Smooth muscle cell of the brain vasculature (primary cell): Measurements from ENCODE around the gene NCKAP1.
A peak's percentile ranks its signal among the peaks of the same experiment; 100 is the strongest.
"Not testable (repeated sequence)": the region's sequence is repeated elsewhere in the genome, so short reads cannot be mapped to it uniquely, and the experiment has no call there.

ENCODE experiments used
- DNase-seq: peaks from one replicate; pipeline ENCODE4 v3.0.0-alpha.2; 2012; ENCODE audit warnings: low read depth, low spot score

Gene NCKAP1

DNA sequence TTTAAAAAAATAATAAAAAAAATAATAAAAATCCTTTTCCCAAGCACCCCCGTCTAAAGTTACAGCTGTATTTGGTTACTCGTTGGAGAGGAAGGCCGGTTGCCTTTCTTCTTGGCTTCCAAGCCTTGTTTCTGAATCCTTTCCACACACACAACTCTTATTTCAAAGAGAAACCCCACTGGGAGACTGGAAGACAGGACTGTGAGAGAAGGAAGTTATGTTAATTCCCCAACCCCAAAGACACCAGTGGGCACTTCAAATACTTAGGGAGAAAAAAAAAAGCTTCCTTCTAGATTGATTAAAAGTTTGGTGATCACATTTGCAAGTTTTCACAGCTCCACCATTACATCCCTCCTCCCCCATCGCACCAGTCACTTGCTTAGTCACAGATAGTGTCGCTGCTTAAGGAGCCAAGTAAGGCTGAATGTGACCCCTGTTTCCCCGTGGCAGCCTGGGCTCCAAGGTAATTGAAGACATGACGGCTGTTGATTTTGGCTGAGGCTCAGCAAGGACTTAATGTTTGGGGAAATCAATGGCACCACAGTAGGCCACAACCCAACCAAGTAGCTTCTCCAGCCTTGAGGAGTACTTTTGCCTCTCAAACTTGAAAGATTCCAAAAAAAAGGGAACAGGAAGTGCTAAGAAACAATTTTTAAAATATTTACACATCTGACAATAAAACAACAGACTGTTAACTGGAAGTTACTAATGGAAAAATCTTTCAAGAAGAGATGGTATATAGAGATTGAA is 131.0 kb downstream of the NCKAP1 start:
- DNase-seq, result peak; percentile 83

DNA sequence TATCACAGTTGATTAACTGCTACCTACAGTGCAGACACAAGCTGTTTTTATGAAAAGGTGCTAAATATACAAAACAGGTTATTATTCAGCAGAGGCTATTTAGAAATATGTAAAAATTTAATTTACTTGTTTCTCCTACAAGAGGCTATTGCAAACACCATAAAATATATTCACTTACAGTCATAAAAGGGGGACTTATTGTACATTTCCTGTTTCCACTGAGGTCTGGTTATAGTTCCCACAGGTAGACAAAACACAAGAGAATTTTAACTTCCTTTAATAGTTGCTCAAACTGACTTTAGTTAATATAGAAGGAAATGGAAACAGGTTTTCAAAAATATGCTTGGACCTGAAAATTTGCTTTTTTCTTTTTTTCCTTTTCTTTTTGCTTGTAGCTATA is 131.8 kb downstream of the NCKAP1 start:
- DNase-seq, result no peak

DNA sequence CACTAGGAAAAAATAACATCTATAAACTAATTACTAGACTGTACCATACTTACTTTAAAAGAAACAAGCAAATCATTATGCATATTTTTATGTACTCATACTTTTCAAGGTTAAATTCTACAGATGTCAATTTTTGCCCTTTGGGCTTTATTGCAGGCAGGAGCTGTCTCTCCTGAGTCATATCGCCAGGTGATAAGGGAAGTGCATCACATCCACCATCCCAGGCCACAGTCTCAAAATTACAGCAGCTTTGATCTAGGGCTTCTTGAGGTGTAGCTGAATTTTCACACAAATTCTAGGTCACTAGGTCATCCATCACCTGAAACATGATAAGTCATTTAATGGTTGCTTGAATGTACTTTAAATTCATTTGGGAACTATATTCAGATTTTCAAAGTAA is 133.4 kb downstream of the NCKAP1 start:
- no peak for DNase-seq

DNA sequence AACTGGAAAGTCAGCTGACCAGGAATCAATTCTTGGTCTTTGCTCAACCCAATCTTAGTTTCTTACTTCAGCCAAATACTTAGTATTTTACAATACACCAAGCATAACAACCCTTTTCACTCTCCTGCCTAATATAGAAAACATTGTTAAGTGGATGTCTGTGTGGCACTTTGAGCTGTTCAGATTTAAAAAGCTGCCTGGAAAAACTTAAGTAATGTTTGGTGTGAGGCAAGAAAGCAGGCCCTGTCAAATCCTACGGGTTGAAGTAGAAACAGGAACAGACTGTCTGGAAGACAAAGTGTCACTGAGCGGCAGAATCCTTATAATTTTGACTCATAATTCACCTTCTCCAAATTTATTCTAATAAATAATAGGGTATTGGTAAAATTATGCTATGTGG is 134.7 kb downstream of the NCKAP1 start:
- DNase-seq, result no peak

DNA sequence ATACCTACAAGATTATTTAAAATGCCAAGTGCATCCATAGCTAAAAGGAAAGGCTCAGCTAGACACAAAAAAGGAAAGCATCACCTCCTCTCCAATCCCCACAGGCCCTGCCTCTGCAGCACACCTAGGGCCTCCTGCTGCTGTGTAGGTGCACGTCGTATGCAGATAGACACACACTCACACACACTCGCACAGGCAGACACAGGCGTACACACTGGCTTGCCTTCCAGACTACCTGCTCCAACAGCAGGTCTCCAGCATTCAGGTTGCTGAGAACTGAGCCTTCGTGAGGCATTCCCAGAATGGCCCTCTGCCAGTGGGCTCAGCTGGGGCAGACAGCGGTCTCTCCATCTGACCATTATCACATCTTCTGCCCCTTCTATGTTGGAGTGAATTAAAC is 136.5 kb downstream of the NCKAP1 start:
- no peak for DNase-seq

DNA sequence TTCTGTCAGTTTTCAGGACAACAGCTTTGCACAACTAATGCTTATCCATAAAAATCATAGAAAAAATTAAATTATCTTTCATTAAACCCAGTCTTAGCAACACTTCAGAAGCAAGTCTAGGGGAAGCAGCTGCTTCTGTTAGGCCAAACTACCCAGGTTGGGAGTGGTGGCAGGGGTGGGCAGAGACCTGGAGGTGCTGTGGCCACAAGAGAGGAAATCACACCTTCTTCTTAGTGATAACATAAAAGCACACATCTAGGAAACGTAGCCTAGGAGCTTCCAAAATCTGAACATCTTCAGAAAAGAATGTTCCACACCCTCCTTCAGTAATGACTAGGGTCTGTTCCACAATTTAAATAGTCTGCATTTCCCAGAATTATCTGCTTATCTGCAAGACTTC is 139.5 kb downstream of the NCKAP1 start:
- no peak for DNase-seq

DNA sequence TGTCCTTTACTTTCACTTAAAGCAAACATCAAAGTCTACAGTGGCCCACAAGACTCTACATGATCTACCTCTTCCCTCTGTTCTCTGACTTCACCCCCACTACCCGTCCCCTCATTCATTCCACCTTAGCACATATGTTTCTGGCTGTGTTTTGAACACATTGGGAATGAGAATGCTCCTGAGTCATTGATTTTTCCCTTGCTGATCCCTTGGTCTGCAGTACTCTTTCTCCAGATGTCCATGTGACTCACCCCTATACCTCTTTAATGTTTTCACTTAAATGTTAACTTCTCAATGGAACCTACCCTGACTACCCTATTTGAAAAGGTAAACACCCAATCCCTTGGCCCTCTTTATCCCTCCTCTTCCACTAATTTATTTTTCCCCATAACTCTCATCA is 141.1 kb downstream of the NCKAP1 start:
- DNase-seq, result no peak

DNA sequence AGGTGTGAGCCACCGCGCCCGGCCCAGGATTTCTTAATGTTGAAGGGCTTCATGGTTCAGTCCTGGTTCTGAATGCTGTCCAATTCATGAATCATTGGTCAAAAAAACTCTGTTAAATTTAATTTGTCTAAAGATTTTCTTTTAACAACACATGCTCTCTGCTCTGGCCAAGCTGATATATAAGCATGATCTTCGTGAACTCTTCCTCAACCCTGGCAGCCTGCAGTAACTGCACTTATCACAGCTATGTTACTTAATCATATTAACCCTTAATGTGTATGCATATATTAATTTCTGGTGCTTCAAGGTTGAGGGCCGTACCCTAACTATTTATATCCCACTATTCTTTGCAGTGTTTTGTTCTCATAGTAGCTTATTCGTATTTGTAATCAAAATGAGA is 142.5 kb downstream of the NCKAP1 start:
- no peak for DNase-seq

DNA sequence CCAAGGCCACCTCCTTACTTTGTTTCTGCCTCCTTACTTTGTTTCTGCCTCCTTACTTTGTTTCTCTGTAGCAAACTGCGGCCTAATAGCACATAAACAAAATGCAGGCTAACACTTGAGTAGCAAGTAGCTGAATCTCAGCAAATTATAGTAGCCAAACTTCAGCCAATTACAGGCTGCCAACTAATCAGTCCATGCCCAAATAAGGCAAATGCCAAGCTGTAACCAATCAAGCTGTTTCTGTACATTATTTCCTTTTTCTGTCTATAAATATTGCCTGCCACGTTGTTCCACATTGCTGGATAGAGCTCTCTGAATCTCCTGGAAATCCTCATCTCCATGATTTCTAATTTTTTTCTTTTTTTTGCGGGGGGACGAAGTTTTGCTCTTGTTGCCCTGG is 143.1 kb downstream of the NCKAP1 start:
- DNase-seq, result no peak

DNA sequence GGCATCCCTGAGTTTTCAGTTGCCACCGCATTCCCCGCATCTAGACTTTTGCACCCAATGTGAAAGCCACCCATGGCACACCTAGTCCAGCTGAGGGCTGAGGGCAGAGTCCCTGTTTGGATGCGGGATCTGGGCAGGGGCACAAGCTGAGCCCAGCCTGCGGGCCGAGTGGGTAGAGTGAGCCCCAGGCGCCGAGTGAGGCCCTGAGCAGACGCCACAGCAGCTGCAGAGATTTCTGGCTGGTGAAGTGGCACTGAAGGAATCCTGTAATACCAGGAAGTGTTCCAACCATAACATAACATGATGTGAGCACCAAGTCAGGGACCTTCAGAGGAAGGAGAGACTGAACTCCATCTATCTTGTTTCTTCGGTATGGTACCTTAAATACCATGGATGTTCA is 144.1 kb downstream of the NCKAP1 start:
- DNase-seq, result no peak

DNA sequence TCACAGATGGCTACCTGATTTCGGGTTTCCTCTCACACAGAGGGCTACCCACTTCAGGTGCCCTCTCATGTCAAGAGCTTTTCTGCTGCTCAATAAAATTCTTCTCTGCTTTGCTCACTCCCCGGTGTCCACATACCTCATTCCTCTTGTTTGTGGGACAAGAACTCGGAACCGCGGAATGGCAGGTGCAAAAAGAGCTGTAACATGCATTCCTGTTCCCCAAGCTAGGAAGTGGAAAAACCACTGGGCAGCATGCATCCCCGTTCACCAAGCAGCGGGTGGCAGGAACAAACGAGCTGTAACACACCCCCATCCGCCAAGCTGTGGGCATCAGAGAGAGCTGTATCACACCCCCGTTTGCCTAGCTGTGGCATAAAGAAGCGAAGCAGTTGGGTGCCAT is 144.6 kb downstream of the NCKAP1 start:
- no peak for DNase-seq

DNA sequence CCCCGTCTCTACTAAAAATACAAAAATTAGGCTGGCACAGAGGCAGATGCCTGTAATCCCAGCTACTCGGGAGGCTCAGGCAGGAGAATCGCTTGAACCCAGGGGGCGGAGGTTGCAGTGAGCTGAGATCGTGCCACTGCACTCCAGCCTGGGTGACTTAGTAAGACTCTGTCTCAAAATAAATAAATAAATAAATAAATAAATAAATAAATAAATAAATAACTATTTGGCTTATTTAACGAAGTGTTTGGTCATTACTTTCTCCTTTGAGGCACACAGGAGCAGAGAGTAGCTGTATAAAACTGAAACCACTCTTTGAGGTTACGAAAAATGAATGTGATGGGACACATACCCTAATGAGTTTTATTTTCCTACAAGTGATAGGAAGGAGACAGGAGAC is 145.2 kb downstream of the NCKAP1 start:
- DNase-seq, result not testable (repeated sequence)

DNA sequence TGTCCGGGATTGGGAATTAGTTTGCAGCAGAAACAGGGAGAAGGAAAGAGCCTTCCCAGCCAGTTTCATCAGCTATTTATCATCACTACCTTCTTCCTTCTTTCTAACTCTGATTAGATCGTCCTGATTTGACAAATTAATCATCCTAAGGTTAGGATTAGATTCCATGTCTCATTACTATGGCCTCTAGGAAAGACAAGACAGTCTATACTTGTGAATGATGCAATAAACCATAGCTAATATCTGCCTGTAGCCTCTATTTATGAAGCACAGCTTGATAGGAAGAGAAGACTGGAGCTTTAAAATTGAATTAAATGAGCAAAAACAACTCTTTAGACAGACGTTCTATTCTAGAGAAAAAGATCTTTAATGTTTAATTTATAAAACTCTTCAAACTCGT is 146.6 kb downstream of the NCKAP1 start:
- DNase-seq, result no peak

DNA sequence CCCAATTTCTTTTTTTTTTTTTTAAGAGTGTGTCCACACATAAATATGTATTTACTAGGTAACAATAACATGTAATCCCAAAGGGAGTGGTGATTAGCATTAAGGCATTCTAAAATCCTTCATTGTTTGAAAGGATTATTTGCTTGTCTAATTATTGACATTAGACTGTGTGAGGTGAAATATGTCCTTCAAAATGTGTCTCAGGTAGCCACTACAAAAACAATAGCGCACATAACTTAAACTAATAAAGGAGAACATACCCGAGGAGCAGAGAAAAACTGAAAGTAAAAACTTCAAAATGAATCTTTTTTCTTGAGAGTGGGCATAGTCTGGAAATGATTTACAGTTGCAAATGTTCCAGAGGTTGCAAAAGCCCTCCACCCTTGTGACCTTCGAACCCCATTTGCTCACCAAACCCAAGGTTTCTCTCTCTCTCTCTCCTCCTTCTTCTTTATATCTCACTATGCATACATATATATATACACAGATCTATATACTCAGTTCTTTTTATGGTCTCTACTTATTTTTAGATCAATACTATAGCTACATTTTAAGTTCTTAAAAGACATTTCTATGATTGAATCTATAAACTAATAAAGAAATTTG is 147.4 kb downstream of the NCKAP1 start:
- no peak for DNase-seq

DNA sequence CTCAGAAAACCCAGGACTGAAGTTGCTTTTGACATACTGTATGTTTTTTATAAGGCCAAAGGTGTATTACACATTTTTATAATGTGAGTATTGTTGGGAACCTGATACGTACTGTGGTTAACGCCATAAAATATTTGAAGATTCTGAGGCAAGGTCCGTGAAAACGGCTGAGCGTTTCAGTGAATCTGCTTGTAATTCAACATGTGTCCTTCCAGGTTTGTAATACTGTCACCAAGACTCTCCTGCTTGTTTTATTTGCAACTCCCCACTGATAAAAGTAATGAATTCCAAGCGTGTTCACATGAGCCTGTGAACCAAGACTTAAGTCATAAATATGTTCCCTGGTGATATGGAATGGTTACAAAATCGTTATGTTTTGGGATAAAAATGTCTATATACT is 148.0 kb downstream of the NCKAP1 start:
- DNase-seq, result no peak

DNA sequence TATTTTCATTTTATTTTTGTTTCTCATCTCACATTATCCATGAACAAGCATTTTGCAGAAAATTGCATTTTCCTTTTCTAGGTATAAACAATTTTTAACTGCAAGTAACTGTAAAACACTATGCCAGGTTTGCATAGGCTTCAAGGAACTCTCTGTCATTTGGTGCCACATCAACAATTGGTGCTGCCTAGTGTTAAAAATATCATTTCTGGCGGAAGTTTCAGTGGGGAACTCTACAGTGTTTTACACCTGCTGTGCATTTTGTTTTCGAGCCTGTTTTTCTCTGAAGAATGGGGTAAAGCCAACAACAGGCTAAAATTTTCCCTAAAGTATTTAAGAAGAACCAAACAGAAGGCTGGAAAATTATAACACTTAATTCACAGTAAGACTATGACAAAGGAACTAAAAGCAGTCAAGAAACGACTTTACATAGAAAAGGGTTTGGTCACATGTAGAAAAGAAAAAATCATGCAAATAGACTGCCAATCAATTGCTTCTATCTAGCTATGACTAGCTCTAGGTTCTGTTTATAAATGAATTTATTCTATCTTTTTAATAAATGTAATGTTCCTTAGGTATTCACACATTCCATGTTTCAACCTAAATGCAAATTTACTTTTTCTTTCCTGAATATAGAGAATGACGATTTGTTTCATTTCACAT is 150.4 kb downstream of the NCKAP1 start:
- DNase-seq, result no peak

DNA sequence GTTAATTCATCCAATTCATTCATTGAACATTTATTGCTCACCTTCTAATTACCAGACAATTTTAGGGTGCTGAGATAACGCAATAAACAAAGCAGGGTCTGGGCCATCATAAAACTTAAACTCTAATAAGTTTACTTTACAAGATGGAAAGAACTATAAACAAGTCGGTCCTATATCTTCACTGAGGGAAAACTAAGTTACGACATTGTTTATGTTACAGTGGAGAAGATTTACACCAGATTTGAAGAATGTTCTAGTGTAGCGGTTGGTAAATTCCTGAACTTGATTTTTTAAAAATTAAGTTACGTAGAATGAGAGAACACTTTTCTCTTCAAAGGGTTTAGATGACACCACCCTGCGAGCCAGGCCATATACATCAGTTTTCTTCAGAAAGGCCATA is 151.2 kb downstream of the NCKAP1 start:
- no peak for DNase-seq

DNA sequence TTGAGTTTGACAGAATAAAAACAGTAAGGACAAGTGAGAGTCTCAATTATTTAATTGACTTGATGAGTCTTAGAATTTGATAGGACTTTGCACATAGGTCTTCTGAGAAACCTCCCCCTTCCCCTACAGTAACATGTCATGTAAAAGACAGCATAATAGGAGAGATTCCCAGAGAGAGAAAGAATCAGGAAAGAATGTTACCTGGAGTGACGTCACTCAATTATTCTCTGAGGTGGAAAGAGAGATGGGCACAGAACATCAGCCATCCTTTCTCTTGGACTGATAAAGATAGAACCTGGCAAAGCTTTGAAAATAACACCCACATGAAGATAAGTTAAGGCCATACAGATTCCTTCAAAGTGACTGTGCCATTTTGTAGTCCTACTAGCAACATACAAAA is 152.5 kb downstream of the NCKAP1 start:
- DNase-seq, result no peak

DNA sequence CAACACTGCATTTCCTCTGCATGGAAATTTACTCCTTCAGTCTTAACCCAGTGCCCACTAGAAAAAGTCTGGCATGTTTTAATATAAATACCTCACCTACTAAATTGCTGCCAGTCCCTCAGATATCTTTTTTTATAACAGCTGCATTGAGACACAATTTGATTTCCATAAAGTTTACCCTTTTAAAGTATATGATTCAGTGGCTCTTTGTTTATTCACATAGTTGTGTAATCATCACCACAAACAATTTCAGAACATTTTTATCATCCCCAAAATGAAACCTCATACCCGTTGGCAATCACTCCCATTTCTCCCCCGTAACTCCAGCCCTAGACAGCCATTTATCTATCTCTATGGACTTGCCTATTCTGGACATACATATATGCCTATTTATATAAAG is 154.8 kb downstream of the NCKAP1 start:
- DNase-seq, result no peak

DNA sequence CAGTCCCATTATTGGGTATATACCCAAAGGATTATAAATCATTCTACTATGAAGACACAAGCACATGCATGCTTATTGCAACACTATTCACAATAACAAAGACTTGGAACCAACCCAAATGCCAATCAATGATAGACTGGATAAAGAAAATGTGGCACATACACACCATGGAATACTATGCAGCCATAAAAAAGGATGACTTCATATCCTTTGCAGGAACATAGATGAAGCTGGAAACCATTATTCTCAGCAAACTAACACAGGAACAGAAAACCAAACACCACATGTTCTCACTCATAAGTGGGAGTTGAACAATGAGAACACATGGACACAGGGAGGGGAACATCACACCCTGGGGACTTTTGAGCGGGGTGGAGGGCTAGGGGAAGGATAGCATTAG is 158.2 kb downstream of the NCKAP1 start:
- DNase-seq, result not testable (repeated sequence)

DNA sequence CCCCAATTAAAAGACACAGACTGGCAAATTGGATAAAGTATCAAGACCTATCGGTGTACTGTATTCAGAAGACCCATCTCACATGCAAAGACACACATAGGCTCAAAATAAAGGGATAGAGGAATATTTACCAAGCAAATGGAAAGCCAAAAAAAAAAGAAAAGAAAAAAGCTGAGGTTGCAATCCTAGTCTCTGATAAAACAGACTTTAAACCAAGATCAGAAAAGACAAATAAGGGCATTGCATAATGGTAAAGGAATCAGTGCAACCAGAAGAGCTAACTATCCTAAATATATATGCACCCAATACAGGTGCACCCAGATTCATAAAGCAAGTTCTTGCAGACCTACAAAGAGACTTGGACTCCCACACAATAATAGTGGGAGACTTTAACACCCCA is 161.6 kb downstream of the NCKAP1 start:
- DNase-seq, result not testable (repeated sequence)

DNA sequence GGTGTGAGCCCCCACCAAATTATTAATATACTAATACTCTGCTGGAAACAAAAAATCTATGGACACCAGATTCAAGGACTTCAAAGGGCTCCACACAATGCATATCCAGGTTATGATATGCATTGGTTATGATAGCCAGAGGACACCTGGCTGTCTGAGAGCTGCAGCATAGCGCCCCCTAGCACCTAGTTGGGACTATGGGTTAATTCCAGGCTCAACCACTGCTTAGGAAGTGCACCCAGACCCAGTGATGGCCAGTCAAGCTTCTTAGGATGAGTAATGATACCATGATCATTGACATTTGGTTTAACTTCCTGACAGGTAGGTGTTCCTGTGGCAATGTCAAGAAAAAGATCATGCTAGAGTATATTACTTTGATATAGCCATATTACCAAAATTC is 168.0 kb downstream of the NCKAP1 start:
- DNase-seq, result no peak
